Measurements from ENCODE around the gene FREY1.

DNA sequence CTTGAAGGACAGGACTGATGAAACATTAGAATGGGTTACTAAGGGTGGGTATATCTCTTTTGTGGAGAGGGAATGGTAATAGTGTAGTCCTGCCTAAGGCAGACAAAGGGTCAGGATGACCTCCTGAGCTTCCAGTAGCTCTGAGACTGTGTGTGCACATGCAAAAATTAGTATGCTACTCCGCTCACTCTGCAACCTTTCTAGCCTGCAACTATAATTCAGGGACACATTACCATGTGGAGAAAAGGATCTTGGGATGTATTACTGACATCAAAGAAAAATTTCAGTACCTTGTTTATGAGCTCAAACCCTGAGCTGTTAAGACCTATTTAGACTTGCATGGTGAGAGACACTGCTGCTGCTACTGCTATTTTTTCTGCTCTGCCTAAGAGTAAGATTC is 40.8 kb upstream of the FREY1 start:
- TF ChIP-seq, protein P1, sequence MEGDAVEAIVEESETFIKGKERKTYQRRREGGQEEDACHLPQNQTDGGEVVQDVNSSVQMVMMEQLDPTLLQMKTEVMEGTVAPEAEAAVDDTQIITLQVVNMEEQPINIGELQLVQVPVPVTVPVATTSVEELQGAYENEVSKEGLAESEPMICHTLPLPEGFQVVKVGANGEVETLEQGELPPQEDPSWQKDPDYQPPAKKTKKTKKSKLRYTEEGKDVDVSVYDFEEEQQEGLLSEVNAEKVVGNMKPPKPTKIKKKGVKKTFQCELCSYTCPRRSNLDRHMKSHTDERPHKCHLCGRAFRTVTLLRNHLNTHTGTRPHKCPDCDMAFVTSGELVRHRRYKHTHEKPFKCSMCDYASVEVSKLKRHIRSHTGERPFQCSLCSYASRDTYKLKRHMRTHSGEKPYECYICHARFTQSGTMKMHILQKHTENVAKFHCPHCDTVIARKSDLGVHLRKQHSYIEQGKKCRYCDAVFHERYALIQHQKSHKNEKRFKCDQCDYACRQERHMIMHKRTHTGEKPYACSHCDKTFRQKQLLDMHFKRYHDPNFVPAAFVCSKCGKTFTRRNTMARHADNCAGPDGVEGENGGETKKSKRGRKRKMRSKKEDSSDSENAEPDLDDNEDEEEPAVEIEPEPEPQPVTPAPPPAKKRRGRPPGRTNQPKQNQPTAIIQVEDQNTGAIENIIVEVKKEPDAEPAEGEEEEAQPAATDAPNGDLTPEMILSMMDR (IDR thresholded peaks at IDR 0.05), result no peak
- TF ChIP-seq POLR2A (IDR thresholded peaks at IDR 0.05), result no peak

Measured in Peyer's patch (tissue), 4 donors.